NCI-H2171 treated with DMSO at 0.1 percent for 48 hours (cell line): ENCODE measurements around the gene PLEKHA3.
A peak's percentile ranks its signal among the peaks of the same experiment; 100 is the strongest.
"Not testable (repeated sequence)": the region's sequence is repeated elsewhere in the genome, so short reads cannot be mapped to it uniquely, and the experiment has no call there.

Experiments
- DNase-seq: peaks from one replicate; lab custom pipeline; 2025; lab: John Stamatoyannopoulos, UW

PLEKHA3 gene

GRCh38 chr2:178480227-178481181, at the start of gene PLEKHA3:
TSS of gene PLEKHA3 (plus strand) at chr2:178480457. CDS start at chr2:178480870, 413 bp downstream.
- DNase-seq = peak; percentile 67

DNA sequence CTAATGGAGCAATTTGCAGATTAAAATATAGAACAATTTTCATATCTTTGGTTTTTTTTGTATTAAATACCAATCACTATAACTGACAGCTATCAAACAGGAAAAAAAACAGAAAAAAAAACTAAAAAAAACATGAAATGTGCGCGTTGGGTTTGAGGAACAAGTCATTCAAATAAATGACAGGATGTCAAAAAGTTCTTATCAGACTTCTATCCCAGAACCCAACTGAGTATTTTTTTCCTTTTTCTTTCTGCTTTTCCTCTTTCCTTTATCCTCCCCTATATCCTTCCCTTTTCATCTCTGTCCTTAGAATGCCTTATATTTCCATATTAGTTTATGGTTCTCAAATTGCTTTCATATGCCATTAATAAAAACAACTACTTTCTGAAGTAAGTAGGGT, 43.6 kb upstream of the PLEKHA3 start:
- DNase-seq = no peak

- DNase-seq = no peak
Observed at GRCh38 chr2:178441426-178441825, 38.8 kb upstream of the PLEKHA3 start.

GRCh38 chr2:178448968-178449661, 31.1 kb upstream of the PLEKHA3 start:
- DNase-seq = no peak

DNA sequence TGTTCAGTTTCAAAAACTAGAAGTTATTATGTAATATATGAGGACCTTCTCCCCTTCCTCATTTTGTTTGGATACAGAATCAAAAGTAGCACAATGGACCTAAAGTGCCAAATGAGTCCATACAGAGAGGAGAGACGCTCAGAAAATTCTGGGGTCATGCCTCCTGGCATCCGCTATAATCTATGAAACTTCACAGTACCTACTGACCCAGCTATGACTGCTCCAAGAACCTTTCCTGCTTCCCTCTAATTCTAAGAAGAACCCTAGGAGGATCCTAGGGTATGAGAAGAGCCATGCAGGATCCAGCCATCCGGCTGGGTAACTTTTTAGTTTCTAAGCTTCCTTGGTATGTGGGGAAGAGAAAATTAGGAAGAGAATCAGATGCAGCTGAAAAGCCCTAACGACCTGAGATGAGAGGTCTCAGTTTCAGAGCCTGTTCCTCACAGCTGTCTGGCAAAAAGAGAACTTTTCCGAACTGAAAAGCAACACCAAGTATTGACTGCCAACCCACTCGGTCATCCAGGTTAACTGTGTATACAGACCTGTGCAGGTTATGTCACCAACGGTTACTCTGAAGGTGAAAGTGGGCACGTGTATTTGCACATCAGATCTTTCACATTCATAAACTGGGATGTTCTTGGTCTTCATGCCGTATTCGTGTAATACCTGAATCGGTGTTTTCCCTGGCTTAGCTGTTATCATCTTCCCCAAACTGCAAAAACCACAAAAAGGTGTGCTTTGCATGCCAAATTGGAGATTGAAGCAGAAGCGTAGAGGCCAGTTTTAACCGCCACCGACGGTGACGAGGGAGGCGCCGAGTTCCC, 30.3 kb upstream of the PLEKHA3 start:
- no peak for DNase-seq

- DNase-seq = no peak
Observed at GRCh38 chr2:178450524-178450773, 29.8 kb upstream of the PLEKHA3 start.

GRCh38 chr2:178450774-178451525, 29.3 kb upstream of the PLEKHA3 start, which contains the start of the genes PJVK and PRKRA:
TSS of gene PJVK (plus strand) at chr2:178451378. CDS start at chr2:178453410, 2,032 bp downstream.
TSS of gene PRKRA (minus strand) at chr2:178451175. CDS start at chr2:178451030, 145 bp downstream.
- peak; percentile 92 for DNase-seq

DNA sequence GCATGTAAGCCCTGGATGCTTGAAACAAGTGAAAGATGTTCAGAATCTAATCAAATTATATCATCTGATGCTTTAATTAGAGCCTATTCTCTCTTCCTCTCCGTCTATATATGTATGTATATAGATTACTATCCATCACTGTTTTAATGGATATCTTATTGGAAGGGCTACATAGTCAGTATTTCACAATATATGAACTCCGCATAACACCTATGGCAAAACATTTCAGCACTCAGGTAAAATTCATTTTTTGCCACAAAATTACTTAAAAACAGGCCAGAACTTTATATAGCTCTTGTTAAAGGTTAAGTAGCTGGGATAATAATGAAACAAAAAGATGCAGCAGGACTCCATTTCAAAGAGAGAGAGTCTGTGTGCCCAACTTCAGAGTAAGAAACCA, 27.9 kb upstream of the PLEKHA3 start:
- DNase-seq = peak; percentile 17

DNA sequence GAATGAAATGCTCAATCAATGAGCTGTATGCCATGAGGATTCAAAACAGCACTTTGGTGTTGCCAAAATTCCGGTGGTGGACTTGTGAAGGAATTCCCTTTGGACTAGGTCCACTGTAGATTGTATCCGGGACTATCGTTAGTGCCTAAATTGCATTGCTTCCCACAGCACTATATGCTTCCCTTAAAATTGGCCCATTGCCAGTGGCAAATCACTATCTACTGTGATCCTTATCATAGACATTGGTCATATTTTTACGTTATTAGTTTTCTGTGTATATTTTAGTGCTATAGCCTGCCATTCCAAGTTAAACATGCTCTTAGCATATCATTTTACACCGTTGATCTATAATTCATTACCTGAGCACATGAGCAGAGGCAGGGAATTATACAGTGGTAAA, 27.4 kb upstream of the PLEKHA3 start:
- DNase-seq = no peak

DNA sequence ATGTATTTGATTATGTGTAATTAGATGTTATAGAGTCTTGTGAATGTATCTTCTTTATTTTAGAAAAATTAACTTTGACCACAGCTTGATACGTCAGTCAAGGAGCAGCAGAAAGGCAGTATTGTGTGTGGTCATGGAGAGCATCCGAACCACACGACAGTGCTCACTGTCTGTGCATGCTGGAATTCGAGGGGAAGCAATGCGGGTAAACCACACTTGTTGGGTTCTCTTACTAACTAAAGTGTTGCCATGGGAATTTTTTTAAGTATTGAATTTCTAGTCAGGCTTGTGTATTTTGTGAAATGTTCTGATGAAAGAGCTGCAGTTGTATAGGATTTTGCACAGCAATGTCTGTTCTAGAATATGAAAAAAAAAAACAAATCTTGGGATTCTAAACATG, 24.3 kb upstream of the PLEKHA3 start:
- DNase-seq = no peak

GRCh38 chr2:178457390-178457886, 22.8 kb upstream of the PLEKHA3 start:
- no peak for DNase-seq

- no peak for DNase-seq
Observed at GRCh38 chr2:178469219-178469849, 10.9 kb upstream of the PLEKHA3 start.

- not testable (repeated sequence) for DNase-seq
Observed at GRCh38 chr2:178471313-178471712, 8.9 kb upstream of the PLEKHA3 start.

DNA sequence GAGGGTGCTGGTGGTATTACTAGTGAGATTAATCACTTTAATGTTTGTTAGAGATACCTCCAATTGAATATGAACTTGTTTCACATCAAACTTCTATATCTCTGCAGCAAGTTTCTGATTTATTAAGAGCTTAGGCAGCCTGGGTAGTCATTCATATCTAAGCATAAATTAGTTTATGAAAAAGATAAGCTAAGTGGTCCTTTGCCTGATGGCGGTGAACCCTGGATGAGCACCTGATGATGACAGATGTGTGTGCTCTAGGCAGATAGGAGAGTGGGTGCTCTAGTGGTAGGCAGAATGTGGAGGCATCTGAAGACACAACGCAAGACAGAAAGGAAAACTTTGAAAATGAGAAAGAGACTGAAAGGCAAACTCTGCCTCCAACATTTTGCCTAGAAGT, 6.9 kb upstream of the PLEKHA3 start:
- no peak for DNase-seq

DNA sequence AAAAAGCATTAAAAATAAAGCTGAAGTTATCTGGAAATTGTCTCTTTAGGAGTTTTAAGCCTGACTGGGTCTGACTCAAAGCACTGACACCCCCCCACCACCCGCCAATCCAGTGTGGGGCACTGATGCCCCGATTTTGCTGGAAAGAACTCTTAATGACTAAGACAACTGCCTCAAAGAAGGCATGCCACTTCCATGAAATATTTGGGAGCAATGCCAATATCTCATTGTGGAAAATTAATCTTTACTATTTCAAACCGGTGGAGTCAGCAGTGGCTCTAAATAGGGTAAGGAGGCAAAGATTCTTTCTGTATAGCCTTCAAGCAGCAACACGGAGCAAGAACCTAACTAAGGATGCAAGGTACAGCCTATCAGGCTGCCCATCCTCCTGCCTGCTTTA, 6.3 kb upstream of the PLEKHA3 start:
- no peak for DNase-seq

- DNase-seq = no peak
Observed at GRCh38 chr2:178474560-178474959, 5.7 kb upstream of the PLEKHA3 start.

GRCh38 chr2:178476477-178476876, 3.8 kb upstream of the PLEKHA3 start:
- DNase-seq = no peak

DNA sequence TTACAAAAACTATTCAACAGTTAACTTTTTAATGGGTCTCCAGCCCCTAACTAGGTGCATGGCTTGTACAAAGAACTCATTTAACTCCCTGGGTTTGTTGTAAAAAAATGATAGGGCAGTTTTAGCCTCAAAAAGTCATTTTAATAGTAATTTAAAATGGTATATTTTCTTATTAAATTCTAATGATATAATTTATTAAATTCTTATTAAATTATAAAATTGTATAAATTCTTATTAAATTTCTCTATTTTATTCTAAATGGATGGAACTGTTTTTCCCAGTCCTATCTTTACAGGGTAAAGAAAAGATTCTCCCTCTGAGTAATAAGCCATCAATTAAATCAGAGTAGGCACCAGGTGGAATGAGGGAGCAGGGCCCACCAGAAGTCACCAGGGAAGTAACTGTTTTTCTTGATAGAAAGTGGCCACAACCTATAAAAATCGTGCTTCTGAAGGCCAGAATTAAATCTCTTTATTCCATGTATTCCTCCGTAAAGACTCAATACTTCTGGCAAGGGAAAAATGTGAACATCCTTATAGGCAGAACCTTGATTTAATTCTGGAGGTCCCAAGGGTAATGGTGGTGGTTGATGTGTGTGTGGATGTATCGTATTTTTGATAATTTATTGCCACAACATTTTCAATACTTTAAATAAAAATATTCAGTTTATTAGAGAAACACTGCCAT, 2.7 kb upstream of the PLEKHA3 start:
- DNase-seq = peak; percentile 42

- no peak for DNase-seq
Observed at GRCh38 chr2:178478130-178478438, 2.2 kb upstream of the PLEKHA3 start.

DNA sequence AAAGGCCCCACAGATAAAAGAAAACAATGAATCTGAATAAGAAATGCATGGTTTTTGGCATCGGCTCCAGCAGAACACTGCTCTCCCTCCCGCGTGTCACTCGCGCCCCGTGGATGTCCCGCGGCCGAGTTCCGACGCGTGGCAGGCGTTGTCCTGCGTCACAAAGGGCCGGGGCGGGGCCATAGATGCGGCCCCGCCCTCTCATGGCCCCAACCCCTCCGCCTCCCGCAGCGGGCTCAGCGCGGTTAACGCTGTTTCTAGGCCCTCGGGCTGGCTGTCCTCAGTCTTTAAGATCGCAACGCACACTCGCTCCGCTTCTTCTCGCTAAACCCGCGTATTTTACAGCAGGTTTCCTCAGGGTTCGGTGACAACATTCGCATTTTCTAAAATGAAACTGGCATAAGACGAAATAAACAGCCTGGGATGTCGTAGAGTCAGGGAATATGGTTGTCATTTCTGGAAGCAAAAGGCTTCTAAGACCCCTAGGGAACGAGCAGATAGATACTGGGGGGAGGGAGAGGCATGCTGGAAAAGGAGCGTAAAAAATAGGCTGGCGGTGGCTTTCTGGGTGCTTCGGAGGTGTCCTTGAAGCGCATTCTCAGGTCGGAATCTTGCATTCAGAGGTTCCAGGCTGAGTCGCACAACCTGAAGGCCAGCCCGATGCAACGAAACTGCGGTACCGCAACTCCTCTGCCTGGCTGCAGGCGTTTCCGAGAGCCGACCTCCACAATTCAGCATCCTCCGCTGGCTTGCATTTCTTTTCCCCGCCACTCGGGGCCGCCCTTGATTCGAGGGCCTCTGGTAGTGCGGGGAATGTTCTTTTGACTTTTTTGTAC, 1.6 kb upstream of the PLEKHA3 start, which contains the start of gene FKBP7:
FKBP7 (minus strand) TSS at position 162 of the 836 bp plus-strand sequence; CDS start at position 61, 101 bp downstream.
- peak; percentile 91 for DNase-seq
